Adipocyte (in vitro differentiated cells): Measurements from ENCODE around the gene EMX1.

Source experiments
- DNase-seq: peaks from one replicate; pipeline ENCODE4 v3.0.0-alpha.2; 2015; ENCODE audit warnings: low read depth
- H3K27me3 ChIP-seq: replicated peaks from 2 replicates; pipeline ENCODE4 v1.7.0; 2013; ENCODE audit warnings: mild to moderate bottlenecking, low read length, moderate library complexity; ENCODE audit not compliant: control insufficient read depth, insufficient read depth
- H3K36me3 ChIP-seq: 2 replicates; pipeline ENCODE4 v1.7.0; 2013; ENCODE audit warnings: low read length, mild to moderate bottlenecking, moderate library complexity; ENCODE audit not compliant: control insufficient read depth, insufficient read depth, severe bottlenecking
- H3K4me1 ChIP-seq: 2 replicates; pipeline ENCODE4 v1.7.0; 2013; ENCODE audit warnings: mild to moderate bottlenecking, low read length, moderate library complexity; ENCODE audit not compliant: control insufficient read depth, insufficient read depth
- H3K4me3 ChIP-seq: 2 replicates; pipeline ENCODE4 v1.7.0; 2013; ENCODE audit warnings: mild to moderate bottlenecking, low read length, moderate library complexity
- H3K9ac ChIP-seq: 2 replicates; pipeline ENCODE4 v1.7.0; 2013; ENCODE audit warnings: mild to moderate bottlenecking, low read length, moderate library complexity
- H3K9me3 ChIP-seq: 2 replicates; pipeline ENCODE4 v1.7.0; 2013; ENCODE audit warnings: mild to moderate bottlenecking, low read length, moderate library complexity; ENCODE audit not compliant: control insufficient read depth

The EMX1 gene

DNA sequence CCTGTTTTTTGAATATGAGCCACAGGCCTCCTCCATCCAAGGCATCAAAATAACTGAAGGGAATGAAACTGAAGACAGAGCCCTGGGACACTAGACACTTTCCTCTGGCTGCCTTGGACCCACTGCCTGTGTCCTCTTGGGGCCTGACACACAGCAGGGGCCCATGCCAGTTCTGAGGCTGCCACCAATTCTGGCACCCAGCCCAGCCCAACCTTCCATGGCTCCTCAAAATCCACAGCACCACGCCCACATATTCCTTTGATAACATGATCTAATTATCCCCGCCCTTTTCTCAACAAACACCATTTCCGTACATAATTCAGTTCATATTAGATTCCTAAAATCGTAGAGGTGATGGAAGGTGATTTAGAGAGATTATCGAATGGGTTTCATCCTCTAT is 64.2 kb downstream of the EMX1 start:
- Histone ChIP-seq H3K4me3 (no peak overlapping the region), H3K9ac (no peak overlapping the region), H3K4me1 (peaks cover 14% of the 10 kb centered on the region), H3K36me3 (no peaks in the 10 kb centered on the region), H3K27me3 (no peaks in the 10 kb centered on the region), H3K9me3 (no peaks in the 10 kb centered on the region)
- no peak for DNase-seq

DNA sequence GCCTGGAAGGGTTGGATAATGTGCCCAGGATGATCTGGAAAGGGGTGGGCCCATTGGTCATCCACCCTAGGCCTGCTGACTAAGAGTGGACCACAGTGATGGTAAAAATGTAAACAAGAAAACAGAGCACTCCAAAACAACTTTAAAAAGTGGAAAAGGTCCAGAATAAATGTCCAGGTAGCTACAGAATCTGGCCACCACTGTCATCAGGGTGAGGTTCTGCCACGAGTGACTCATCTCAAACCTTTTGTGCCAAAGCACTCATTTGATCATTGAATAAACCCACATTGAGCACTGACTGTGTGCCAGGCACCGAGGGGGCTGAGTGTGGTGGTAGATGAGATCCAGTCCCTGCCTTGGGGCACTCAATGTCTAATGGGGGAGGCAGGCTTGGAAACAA is 64.9 kb downstream of the EMX1 start:
- Histone ChIP-seq H3K4me1 (peaks cover 14% of the 10 kb centered on the region), H3K9me3 (no peaks in the 10 kb centered on the region), H3K27me3 (no peaks in the 10 kb centered on the region), H3K4me3 (no peak overlapping the region), H3K9ac (no peak overlapping the region), H3K36me3 (no peaks in the 10 kb centered on the region)
- no peak for DNase-seq

DNA sequence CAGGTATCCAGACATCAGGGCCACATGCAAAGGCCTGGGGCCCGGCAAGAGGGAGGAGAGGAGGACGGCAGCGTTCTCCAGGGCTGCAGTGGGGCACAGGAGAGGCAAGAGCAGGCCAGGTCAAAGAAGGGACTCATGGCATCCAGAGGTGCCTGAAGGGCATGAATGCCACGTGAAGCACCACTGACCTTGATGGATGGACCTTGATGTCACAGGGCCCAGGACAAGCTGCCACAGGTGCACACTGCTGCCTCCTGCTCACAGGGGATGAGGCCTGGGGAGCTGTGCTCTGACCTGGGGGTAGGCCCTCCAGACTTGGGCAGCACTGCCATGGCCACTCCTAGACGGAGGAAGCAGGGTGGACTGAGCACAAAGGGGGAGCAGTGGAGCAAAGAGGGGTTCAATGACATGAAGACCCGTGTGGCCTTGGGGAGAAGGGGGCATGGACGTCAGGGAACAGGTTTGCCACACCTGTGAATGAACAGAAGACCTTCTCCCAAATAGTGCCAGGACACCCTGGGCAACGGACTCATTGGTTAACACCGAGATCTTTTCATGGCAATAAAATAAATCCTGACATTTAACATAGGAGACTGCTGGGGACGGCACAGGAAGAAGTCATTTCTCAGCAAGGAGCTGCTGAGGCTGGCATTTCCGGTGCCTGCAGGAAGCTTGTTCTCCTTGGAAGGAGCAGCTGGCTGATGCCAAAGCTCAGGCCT is 65.6 kb downstream of the EMX1 start:
- Histone ChIP-seq H3K4me1 (peaks cover 14% of the 10 kb centered on the region), H3K9me3 (no peaks in the 10 kb centered on the region), H3K4me3 (no peak overlapping the region), H3K36me3 (peaks cover 4% of the 10 kb centered on the region), H3K9ac (no peak overlapping the region), H3K27me3 (no peaks in the 10 kb centered on the region)
- no peak for DNase-seq

GRCh38 chr2:72983500-72984161 is 66.3 kb downstream of the EMX1 start:
- peaks cover 5% of the 10 kb centered on the region for H3K36me3 ChIP-seq
- no peaks in the 10 kb centered on the region for H3K27me3 ChIP-seq
- H3K9me3 ChIP-seq = no peaks in the 10 kb centered on the region
- H3K4me3 ChIP-seq = no peak overlapping the region
- DNase-seq = no peak
- H3K4me1 ChIP-seq = peaks cover 14% of the 10 kb centered on the region
- H3K9ac ChIP-seq = no peak overlapping the region

- Histone ChIP-seq H3K36me3 (peaks cover 5% of the 10 kb centered on the region), H3K9me3 (no peaks in the 10 kb centered on the region), H3K27me3 (no peaks in the 10 kb centered on the region), H3K9ac (no peak overlapping the region), H3K4me3 (no peak overlapping the region), H3K4me1 (peaks cover 16% of the 10 kb centered on the region)
- DNase-seq = no peak
Measured at GRCh38 chr2:72984172-72984671, 66.9 kb downstream of the EMX1 start.
